ENCODE data around the gene CST11.

DNA sequence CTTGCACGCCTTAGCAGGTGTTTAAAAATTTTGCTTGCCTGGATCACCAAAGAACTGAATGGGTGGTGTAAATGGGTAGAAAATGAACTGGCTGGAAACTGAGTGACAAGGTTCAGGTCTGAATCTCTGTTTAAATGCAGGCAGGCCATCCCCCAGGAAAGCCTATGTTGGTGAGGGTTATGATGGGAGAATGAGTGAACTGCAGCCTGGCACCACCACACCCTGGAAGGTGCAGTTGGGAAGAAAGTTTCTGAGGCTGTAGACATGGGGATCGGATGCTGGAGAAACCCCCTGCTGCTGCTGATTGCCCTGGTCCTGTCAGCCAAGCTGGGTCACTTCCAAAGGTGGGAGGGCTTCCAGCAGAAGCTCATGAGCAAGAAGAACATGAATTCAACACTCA lies 12.7 kb downstream of the CST11 start:
- TF ChIP-seq ZNF174 (tag by site-specific recombination; IDR thresholded peaks at IDR 0.05) (no peak), SCRT1 (tag by site-specific recombination; IDR thresholded peaks at IDR 0.05; ENCODE audit: borderline replicate concordance) (no peak), BCL11B (tag by site-specific recombination; IDR thresholded peaks at IDR 0.05; ENCODE audit: low read depth) (no peak), ZNF660 (tag by site-specific recombination; IDR thresholded peaks at IDR 0.05) (no peak), EGR2 (tag by site-specific recombination; IDR thresholded peaks at IDR 0.05; ENCODE audit: low read depth) (no peak), ZNF324 (tag by site-specific recombination; IDR thresholded peaks at IDR 0.05) (no peak), ZBTB48 (tag by site-specific recombination; IDR thresholded peaks at IDR 0.05) (no peak), ZBTB21 (tag by site-specific recombination; IDR thresholded peaks at IDR 0.05) (no peak)
- TF ChIP-seq, protein P1, sequence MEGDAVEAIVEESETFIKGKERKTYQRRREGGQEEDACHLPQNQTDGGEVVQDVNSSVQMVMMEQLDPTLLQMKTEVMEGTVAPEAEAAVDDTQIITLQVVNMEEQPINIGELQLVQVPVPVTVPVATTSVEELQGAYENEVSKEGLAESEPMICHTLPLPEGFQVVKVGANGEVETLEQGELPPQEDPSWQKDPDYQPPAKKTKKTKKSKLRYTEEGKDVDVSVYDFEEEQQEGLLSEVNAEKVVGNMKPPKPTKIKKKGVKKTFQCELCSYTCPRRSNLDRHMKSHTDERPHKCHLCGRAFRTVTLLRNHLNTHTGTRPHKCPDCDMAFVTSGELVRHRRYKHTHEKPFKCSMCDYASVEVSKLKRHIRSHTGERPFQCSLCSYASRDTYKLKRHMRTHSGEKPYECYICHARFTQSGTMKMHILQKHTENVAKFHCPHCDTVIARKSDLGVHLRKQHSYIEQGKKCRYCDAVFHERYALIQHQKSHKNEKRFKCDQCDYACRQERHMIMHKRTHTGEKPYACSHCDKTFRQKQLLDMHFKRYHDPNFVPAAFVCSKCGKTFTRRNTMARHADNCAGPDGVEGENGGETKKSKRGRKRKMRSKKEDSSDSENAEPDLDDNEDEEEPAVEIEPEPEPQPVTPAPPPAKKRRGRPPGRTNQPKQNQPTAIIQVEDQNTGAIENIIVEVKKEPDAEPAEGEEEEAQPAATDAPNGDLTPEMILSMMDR (tag by site-specific recombination; IDR thresholded peaks at IDR 0.05) = no peak

All from HEK293 (cell line).